Forelimb muscle (tissue), 1 donor: Measurements from ENCODE around the gene CFAP54. TPM values are rescaled to one million over a fixed set of nuclear protein-coding genes. Genes with fewer than 3 reads are reported as not detected.
"Not testable (repeated sequence)": the region's sequence is repeated elsewhere in the genome, so short reads cannot be mapped to it uniquely, and the experiment has no call there.

Source experiments
- DNase-seq: peaks from one replicate; pipeline ENCODE4 v3.0.0-alpha.2; 2013; ENCODE audit warnings: low read depth
- polyA plus RNA-seq: library from polyadenylated mRNA; unstranded; fragments of 120-200 nt; gene quantifications from one replicate; pipeline ENCODE4 v1.2.1, GENCODE V29; 2013; ENCODE audit not compliant: insufficient read length

The CFAP54 gene
- 0.18 TPM for polyA plus RNA-seq

DNA sequence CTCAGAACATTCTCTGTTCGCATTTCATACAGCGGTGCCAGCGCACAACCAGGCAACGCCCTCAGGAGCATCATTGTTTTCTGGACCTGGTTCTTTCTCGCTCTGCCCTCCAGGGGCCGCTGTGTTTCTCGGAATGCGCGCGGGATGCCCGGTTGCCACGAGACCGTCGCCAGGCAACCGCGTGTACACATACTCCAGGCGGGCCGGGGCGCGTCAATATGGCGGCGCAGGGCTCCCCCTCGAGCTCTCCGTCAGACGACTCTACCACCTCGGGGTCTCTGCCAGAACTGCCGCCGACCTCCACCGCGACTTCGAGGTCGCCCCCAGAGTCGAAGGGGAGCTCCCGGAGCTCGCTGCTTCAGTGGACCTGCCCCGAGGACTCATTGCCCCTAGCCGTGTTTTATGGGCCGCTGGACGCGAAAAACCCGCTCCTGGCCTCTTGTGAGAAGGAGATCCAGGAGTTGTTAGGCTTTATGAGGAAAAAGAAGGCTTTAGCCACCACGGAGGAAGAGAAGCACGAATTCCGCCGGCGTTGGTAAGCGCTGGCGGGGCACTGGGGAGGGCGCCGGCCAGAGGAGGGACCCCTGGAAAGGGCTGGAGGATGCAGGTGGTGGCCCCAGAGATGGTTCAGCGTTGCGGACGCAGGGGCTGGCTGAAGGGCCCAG, at the start of gene CFAP54:
Gene CFAP54 (plus strand): TSS at position 186 of the 665 bp plus-strand sequence. CDS start 33 bp downstream, at position 219.
- peak; percentile 79 for DNase-seq

DNA sequence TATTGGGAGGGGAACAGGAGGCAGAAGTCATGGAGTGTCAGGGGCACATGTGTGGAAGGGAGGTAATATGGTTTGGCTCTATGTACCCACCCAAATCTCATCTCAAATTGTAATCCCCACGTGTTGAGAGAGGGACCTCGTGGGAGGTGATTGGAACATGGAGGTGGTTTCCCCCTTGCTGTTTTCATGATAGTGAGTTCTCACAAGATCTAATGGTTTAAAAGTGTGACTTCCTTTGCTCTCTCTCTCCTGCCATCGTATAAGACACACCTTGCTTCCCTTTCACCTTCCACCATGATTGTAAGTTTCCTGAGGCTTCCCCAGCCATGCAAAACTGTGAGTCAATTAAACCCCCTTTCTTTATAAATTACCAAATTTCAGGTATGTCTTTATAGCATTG, 47.6 kb upstream of the CFAP54 start:
- DNase-seq = no peak

DNA sequence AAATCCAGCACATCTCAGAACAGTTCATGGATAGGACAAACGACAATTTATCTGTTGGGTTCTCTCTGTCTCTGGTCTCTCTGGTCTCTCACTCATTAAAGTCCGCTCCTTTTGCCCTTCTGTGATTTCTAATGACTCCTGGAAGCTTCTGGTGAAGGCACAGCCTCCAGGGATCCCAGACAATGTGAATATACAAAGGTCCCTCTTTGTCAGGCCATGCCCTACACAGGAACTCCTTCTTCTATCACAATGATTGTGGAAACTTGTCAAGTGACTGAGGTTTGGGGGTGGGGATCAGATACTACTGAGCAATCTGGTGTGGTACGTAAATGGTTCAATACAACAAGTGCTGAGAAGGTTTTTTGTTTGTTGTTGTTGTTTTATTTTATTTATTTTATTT, 46.5 kb upstream of the CFAP54 start:
- DNase-seq = no peak

DNA sequence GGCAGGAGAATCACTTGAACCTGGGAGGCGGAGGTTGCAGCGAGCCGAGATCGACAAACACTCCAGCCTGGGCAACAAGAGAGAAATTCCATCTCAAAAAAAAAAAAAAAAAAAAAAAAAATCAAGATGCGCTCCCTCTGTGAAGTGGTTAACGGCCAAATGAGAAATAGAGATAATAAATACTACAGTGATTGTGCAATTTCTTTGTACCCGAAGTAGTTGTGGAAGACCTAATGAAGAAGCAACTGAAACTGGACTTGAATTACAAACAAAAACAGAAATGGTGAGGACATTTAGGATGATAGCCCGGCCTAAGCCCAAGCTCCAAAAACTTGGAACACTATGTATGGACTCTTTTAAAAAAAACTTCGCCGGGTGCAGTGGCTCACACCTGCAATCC, 45.0 kb upstream of the CFAP54 start:
- DNase-seq = no peak

DNA sequence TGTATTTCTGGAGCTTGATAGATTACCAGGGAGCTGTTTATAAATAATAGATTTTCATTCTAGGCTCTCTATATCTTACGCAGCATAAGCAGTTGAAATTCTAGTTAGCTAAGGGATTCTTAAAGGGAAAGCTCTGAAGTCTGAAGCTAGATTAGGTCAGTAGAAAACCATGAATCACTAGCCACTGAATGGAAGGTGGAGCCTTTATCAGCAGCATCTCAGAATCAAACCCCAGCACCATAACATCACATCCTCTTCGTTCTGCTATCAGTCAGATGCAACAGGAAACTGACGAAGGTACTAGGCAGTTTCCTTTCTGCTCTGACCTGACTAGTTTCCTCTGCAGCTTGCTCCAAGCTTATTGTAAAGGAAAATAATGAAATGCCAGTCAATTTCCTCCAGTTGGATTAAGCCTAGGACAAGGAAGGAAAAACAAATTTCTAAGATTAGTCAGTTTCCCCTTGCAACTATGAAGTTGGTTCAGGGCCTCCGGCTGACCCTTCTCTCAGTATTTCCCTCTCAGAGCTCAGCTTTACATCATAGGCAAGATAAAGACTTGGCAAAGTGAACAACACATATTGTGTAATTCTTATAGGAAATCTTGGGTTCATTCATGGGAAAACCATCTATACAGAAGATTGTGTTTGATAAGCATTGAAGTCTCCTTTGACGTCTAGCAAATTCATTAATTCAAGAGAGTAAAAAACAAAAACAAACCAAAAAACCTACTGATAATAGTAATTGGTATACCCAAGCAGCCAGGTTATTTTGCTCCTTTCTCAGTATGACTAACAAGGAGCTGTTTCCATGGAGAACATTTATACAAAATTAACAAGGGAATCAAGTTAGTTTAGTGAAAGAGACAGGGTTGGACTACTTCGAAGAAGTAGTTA, 43.4 kb upstream of the CFAP54 start:
- no peak for DNase-seq

DNA sequence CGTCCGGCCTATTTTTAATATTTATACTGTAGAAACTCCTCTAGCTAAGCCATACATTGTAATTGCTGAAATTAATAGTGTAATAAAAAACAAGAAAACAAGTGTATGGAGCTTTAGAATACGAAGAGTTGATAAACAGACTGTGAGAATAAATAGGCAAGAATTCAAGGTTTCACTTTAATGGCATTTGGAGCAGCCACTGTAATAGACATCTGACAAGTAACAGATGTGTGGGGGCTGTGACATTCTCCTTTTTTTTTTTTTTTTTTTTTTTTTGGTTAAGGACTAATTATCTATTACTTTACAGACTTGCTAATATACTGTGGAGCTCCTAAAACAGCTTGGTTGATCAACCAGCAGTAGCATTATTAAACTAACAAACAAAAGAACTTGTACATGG, 42.1 kb upstream of the CFAP54 start:
- DNase-seq = no peak

DNA sequence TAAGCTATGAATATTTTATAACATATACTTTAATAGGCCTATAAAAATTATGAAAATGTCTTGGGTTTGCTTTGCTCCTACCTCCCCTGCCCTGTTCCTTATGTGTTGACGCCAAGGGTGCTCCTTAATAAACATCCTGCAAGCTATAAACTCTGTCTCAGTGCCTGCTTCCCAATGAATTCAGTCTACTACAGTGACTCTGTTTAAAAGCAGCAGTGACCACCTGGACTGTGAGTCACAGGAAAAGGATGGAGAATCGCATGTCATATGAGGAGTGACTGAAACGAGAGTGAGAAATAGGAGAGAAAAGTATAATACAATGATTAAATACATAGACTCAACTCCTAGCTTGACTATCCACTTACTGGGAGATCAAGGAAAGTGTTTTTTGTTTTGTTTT, 41.1 kb upstream of the CFAP54 start:
- no peak for DNase-seq

DNA sequence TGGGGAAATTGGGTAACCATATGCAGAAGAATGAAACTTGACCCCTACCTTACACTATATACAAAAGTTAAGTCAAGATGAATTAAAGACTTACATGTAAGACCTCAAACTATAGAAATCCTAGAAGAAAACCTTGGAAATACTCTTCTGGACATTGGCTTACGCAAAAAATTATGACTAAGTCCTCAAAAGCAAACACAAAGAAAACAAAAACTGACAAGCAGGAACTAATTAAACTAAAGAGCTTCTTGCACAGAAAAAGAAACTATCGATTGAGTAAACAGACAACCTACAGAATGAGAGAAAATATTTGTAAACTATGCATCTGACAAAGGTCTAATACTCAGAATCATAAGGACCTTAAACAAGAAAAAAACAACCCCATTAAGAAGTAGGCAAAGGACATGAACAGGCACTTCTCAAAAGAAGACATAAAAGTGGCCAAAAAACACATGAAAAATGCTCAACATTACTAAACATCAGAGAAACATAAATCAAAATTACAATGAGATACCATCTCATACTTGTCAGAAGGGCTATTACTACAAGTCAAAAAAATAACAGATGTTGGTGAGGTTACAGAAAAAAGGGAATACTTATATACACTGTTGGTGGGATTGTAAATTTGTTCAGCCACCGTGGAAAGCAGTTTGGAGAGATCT, 37.0 kb upstream of the CFAP54 start:
- no peak for DNase-seq

DNA sequence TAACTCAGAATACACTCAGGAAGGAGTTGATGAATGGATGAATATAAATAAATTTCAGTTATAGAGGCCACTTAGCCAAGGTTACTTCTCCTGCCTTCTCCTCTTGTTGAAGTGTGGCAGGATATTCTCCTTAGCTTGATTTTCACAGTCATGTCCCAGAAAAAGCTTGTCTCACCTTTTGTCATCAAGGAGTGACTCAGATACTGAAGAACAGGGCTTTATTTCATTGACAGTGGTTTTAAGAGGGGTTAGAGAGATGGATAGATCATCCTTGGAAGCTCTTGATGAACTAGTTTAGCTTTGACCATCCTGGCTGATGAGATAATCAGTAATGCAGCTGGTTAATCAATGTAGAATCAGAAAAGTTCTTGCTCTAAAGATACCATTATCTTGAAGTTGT, 35.0 kb upstream of the CFAP54 start:
- no peak for DNase-seq

DNA sequence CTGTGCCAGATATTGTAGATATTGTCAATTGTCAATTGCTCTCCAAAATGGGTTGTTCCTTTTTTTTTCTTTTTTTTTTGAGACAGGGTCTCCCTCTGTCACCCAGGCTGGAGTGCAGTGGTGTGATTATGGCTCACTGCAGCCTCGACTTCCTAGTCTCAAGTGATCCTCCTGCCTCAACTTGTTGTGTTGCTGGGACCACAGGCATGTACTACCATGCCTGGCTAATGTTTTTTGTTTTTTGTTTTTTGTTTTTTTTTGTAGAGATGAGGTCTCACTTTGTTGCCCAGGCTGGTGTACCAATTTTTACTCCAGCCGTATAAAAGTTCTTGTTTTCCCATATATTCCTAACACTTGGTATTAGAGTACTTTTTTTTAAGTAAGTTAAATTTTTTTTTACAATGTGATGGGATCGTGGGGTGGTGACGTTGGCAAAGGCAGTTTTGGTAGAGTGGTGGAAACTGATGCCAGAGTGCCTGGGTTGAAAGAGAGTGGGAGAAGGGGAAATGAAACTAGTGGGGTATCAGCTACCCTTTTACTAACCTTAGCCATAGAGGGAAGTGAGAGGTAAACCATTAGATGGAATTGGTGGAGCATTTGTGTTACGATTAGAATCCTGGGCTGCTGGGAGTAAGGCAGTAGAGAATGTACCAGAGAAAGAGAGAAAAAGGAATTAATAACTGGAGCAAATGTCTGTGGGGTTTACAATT, 33.0 kb upstream of the CFAP54 start:
- no peak for DNase-seq

GRCh38 chr12:96457191-96457930, 32.0 kb upstream of the CFAP54 start:
- no peak for DNase-seq

- not testable (repeated sequence) for DNase-seq
Observed at GRCh38 chr12:96459281-96459680, 30.1 kb upstream of the CFAP54 start.

DNA sequence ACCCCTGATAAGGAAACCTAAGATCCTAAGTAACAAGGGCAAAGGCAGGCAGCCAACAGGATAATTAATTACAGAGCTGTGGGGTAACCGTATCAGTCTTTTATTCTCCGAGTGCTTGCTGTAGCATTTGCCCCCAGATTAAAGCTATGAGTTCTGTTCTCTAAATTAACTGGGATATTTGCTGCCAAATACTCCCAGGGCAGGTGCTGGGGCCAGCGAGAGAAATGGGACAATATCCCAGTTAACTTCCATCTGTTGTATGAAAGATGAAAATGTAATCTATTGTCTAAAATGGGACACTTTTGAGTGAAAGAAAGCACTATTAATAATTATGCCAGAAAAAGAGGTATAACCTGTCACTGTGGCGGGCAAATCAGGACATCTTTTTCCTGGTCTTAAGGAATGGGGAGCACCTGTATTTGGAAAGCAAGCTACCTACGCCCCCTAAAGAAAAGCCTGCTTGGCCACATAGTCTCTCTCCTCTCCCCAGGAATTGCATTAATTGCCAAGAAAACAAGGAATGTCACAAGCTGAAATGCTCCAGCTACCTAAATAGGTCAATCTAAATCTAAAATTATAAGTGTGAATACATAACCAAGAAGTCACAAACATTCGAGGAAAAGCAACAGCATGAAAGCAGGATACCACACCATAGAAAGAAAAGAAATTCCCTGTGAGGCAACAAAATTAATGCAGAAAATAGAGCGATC, 26.7 kb upstream of the CFAP54 start:
- DNase-seq = no peak

DNA sequence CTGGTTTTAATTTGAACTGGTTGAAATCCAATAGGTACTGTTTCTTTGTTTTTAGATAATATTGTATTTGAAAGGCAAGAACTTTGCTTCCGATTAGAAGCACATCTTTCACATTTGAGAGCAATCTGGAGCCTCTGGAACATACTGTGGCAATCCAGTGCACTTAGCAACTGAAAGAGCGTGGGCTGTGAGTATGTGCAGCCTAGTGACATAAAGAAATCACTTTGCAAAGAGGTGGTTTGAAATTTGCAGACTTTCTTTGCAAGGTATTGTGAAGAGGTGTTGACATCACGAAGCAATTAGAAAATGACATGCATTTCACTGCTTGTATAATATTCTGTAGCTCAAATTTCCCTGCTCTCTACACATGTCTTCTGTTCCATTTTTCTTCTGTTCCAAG, 23.5 kb upstream of the CFAP54 start:
- DNase-seq = no peak

DNA sequence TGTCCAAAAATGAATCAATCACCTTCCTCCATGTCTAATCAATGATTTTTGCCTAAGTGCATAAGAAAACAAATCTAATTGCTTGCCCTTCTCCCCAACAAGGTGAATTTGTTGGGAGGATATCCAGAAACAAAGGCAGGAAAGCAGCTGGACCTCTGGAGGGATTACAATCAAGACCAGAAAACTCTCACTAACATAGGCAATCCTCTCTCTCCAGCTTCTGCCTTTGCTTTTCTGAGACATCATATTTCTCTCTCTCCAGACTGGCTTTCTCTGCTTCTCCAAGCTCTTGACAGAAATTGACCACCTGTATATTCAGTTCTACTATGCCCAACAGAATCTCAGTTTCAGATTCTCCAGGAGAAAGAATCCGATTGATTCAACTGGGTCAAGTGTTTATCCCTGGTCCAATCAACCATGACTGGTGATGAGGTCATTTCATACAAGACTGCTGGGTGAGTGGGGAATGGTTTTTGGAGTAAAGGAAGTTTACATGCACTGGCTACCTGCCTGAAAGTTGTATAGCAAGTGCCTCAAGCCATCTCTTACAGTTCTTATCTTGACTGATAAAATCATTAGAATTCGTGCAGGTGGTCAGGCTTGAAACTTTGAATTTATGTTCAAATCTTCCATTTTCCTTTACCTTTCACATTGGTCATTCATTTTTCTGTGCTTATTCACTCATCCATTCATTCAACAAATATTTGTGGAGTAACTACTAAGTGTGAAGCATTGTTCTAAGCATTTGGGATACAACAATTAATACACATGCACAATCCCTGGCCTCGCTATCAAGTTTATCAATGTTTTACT, 22.2 kb upstream of the CFAP54 start:
- no peak for DNase-seq

GRCh38 chr12:96471368-96472050, 17.9 kb upstream of the CFAP54 start:
- DNase-seq = no peak

- no peak for DNase-seq
Observed at GRCh38 chr12:96472384-96472783, 17.0 kb upstream of the CFAP54 start.

GRCh38 chr12:96473394-96474093, 15.8 kb upstream of the CFAP54 start:
- DNase-seq = no peak
